GM20000 (cell line): ENCODE data around the gene GAST.

Experiments
- DNase-seq: peaks from one replicate; pipeline ENCODE4 v3.0.0; 2012; ENCODE audit warnings: low spot score
- CTCF ChIP-seq: IDR thresholded peaks from 2 replicates; pipeline ENCODE4 v1.5.1; 2012; ENCODE audit warnings: mild to moderate bottlenecking, control low read depth; ENCODE audit errors: extremely low read depth, missing control alignments

Gene GAST

GRCh38 chr17:41725134-41725533 lies 13.0 kb downstream of the GAST start:
- TF ChIP-seq CTCF: no peak
- no peak for DNase-seq

GRCh38 chr17:41728056-41728455 lies 15.9 kb downstream of the GAST start:
- DNase-seq: no peak
- no peak for TF ChIP-seq CTCF

- no peak for DNase-seq
- TF ChIP-seq CTCF: no peak
Observed at GRCh38 chr17:41730479-41730878, 18.3 kb downstream of the GAST start.

GRCh38 chr17:41731836-41732235 lies 19.7 kb downstream of the GAST start:
- DNase-seq: no peak
- no peak for TF ChIP-seq CTCF

- no peak for TF ChIP-seq CTCF
- DNase-seq: no peak
Observed at GRCh38 chr17:41733348-41734138, 21.4 kb downstream of the GAST start.

GRCh38 chr17:41734139-41734948 lies 22.2 kb downstream of the GAST start, which contains the start of gene HAP1:
HAP1 (minus strand) TSS chr17:41734643; CDS start chr17:41734634, 9 bp downstream.
- TF ChIP-seq CTCF: no peak
- no peak for DNase-seq

- no peak for DNase-seq
Observed at GRCh38 chr17:41734949-41735313, 22.8 kb downstream of the GAST start.

More at GRCh38 chr17:41734949-41735313, 22.8 kb downstream of the GAST start:
- TF ChIP-seq CTCF: no peak
